ENCODE results near the gene UBE3D. TPM values are rescaled to one million over a fixed set of nuclear protein-coding genes. Genes with fewer than 3 reads are reported as not detected.

The UBE3D gene
- total RNA-seq, 1 experiment from 2014 or later: 5.5 TPM

GRCh38 chr6:82842721-82843120, 222.9 kb downstream of the UBE3D start:
- BruUV-seq (replicated peaks): no TSS peak
- Histone ChIP-seq H3F3A (ENCODE audit: insufficient read depth, low read depth) (no peaks in the 10 kb centered on the region), H3K27ac (no peak overlapping the region), H3K36me3 (ENCODE audit: low read depth) (no peaks in the 10 kb centered on the region), H3K4me2 (no peak overlapping the region), H3K9me3 (ENCODE audit: insufficient read depth, low read depth) (no peaks in the 10 kb centered on the region), H3K4me3 (no peak overlapping the region), H3K79me2 (ENCODE audit: low read depth) (no peaks in the 10 kb centered on the region), H2AFZ (no peak overlapping the region), H4K20me1 (ENCODE audit: insufficient read depth) (no peaks in the 10 kb centered on the region), H3K4me1 (replicated peaks; ENCODE audit: insufficient read depth) (no peaks in the 10 kb centered on the region), H3K27me3 (ENCODE audit: insufficient read depth, low read depth) (no peaks in the 10 kb centered on the region), H3K9me2 (ENCODE audit: insufficient read depth) (no peaks in the 10 kb centered on the region)
- DNase-seq: peak; percentile 49 to 66
- TF ChIP-seq CTCF (conservative IDR thresholded peaks at IDR 0.05) (no peak), EZH2 (IDR thresholded peaks at IDR 0.05; ENCODE audit: low read depth) (no peak)
- intact Hi-C loops (cut with micrococcal nuclease; ENCODE audit: unreplicated experiment): loop anchor here (5.0 kb wide), 1 partner anchor 110 kb away; no protein-coding TSS in a partner anchor
- CTCF ChIA-PET: no interaction called here
- POLR2A ChIA-PET (ENCODE audit: unreplicated experiment): no interaction called here

Other genes starting within 250 kb of the UBE3D start
- 3.9 and 4.1 TPM in 2 replicates for gene DOP1A, start 1.8 kb upstream of the UBE3D start, total RNA-seq (2021)
- 22.1 and 33.8 TPM in 2 replicates for gene PGM3, start 127.4 kb upstream of the UBE3D start, total RNA-seq (2021)
- 1.8 and 2.1 TPM in 2 replicates for gene RWDD2A, start 127.5 kb upstream of the UBE3D start, total RNA-seq (2021)